ENCODE results near the gene EYA2. TPM values are rescaled to one million over a fixed set of nuclear protein-coding genes. Genes with fewer than 3 reads are reported as not detected.

EYA2 gene
- total RNA-seq, 4 donors from 2014 or later: 0.47 to 4.1 (median 2.2) TPM

- Histone ChIP-seq H3K9me3 (no peaks in the 10 kb centered on the region), H3K4me1 (no peaks in the 10 kb centered on the region), H3K36me3 (no peaks in the 10 kb centered on the region), H3K27ac (no peak overlapping the region), H3K4me3 (no peak overlapping the region), H3K27me3 (peaks cover 58% of the 10 kb centered on the region)
- ATAC-seq: no peak
- WGBS, 2 donors (ENCODE audit: low coverage in 1 of 2): 81 to 86% methylated on average over 6 to 9 of the region's 14 CpGs
- TF ChIP-seq EP300 (IDR thresholded peaks at IDR 0.05) (no peak), POLR2A (IDR thresholded peaks at IDR 0.05) (no peak), POLR2AphosphoS5 (IDR thresholded peaks at IDR 0.05) (no peak), CTCF (IDR thresholded peaks at IDR 0.05) (no peak)
These were observed 70.8 kb downstream of the EYA2 start for GRCh38 chr20:46965477-46965876.

- Histone ChIP-seq H3K27ac (no peak overlapping the region), H3K4me3 (no peak overlapping the region), H3K4me1 (no peaks in the 10 kb centered on the region), H3K36me3 (no peaks in the 10 kb centered on the region), H3K27me3 (peaks cover 43% of the 10 kb centered on the region), H3K9me3 (no peaks in the 10 kb centered on the region)
- ATAC-seq: no peak
- no peak for TF ChIP-seq CTCF (IDR thresholded peaks at IDR 0.05)
- TF ChIP-seq POLR2AphosphoS5 (IDR thresholded peaks at IDR 0.05): no peak
- no peak for TF ChIP-seq EP300 (IDR thresholded peaks at IDR 0.05)
- no peak for TF ChIP-seq POLR2A (IDR thresholded peaks at IDR 0.05)
- 60 to 80% methylated on average over 1 to 2 of the region's 2 CpGs for WGBS, 2 donors (ENCODE audit: low coverage in 1 of 2)
These were observed 73.0 kb downstream of the EYA2 start for GRCh38 chr20:46967646-46968045.

GRCh38 chr20:46970937-46971630 is 76.4 kb downstream of the EYA2 start:
- TF ChIP-seq POLR2AphosphoS5 (IDR thresholded peaks at IDR 0.05) (no peak), EP300 (IDR thresholded peaks at IDR 0.05) (no peak), POLR2A (IDR thresholded peaks at IDR 0.05) (no peak), CTCF (IDR thresholded peaks at IDR 0.05) (no peak)

GRCh38 chr20:46973766-46974165 is 79.1 kb downstream of the EYA2 start:
- H3K4me1 ChIP-seq: no peaks in the 10 kb centered on the region
- 53 to 71% methylated on average over 5 to 6 of the region's 6 CpGs for WGBS, 2 donors (ENCODE audit: low coverage in 1 of 2)
- peaks cover 50% of the 10 kb centered on the region for H3K27me3 ChIP-seq
- no peak for ATAC-seq
- no peak overlapping the region for H3K27ac ChIP-seq
- H3K9me3 ChIP-seq: no peaks in the 10 kb centered on the region
- no peaks in the 10 kb centered on the region for H3K36me3 ChIP-seq
- H3K4me3 ChIP-seq: no peak overlapping the region
- TF ChIP-seq CTCF (IDR thresholded peaks at IDR 0.05) (no peak), POLR2A (IDR thresholded peaks at IDR 0.05) (no peak), EP300 (IDR thresholded peaks at IDR 0.05) (no peak), POLR2AphosphoS5 (IDR thresholded peaks at IDR 0.05) (no peak)

More at GRCh38 chr20:46970937-46971630, 76.4 kb downstream of the EYA2 start:
- Histone ChIP-seq H3K27ac (no peak overlapping the region), H3K4me1 (no peaks in the 10 kb centered on the region), H3K27me3 (peaks cover 46% of the 10 kb centered on the region), H3K9me3 (no peaks in the 10 kb centered on the region), H3K4me3 (no peak overlapping the region), H3K36me3 (no peaks in the 10 kb centered on the region)
- 13 to 40% methylated on average over 3 to 4 of the region's 4 CpGs for WGBS, 2 donors (ENCODE audit: low coverage in 1 of 2)
- ATAC-seq: no peak

Measured in gastroesophageal sphincter (tissue), 4 donors.